Natural killer cell (primary cell): ENCODE data around the gene SLC5A6. TPM values are rescaled to one million over a fixed set of nuclear protein-coding genes. Genes with fewer than 3 reads are reported as not detected.

Source experiments
- ATAC-seq, 3 donors: fragments of 150-1000 bp in 2 of 3; fragments of 200-7000 bp in 1 of 3; cut with Tn5 transposase; 1 replicate in 1 of 3; 2 replicates in 2 of 3; pipeline ENCODE4 v1.10.0; 2021; ENCODE audit warnings: mild to moderate bottlenecking in 2 of 3, moderate library complexity in 2 of 3
- DNase-seq, 2 donors: peaks; one replicate each; pipeline versions ENCODE4 v3.0.0 to v3.0.0-alpha.2; 2013 to 2021; ENCODE audit warnings: mixed read lengths in 1 of 2
- H3K27ac ChIP-seq: one replicate; pipeline ENCODE4 v1.5.1; 2013; ENCODE audit warnings: mild to moderate bottlenecking, low read length
- H3K27me3 ChIP-seq: one replicate; pipeline ENCODE4 v1.6.1; 2013; ENCODE audit warnings: low read length; ENCODE audit not compliant: control insufficient read depth, insufficient read depth
- H3K36me3 ChIP-seq: one replicate; pipeline ENCODE4 v1.6.1; 2013; ENCODE audit warnings: low read length; ENCODE audit not compliant: control insufficient read depth, insufficient read depth
- H3K4me1 ChIP-seq: one replicate; pipeline ENCODE4 v1.6.1; 2013; ENCODE audit warnings: low read length; ENCODE audit not compliant: control insufficient read depth, insufficient read depth
- H3K4me3 ChIP-seq: one replicate; pipeline ENCODE4 v1.5.1; 2013; ENCODE audit warnings: low read length
- H3K9me3 ChIP-seq: one replicate; pipeline ENCODE4 v1.6.1; 2013; ENCODE audit warnings: low read length; ENCODE audit not compliant: control insufficient read depth, insufficient read depth
- H3K27ac Mint-ChIP-seq, 2 donors: one replicate each; pipeline ENCODE4 v1.8.0; 2022; ENCODE audit warnings: mild to moderate bottlenecking in 2 of 2, mixed read lengths in 2 of 2, moderate library complexity in 1 of 2
- H3K27me3 Mint-ChIP-seq, 2 donors: one replicate each; pipeline ENCODE4 v1.8.0; 2022; ENCODE audit warnings: low read depth in 2 of 2, mixed read lengths in 2 of 2
- H3K36me3 Mint-ChIP-seq: one replicate; pipeline ENCODE4 v1.8.0; 2022; ENCODE audit warnings: mixed read lengths
- H3K4me1 Mint-ChIP-seq, 2 donors: one replicate each; pipeline ENCODE4 v1.8.0; 2022; ENCODE audit warnings: mixed read lengths in 2 of 2
- H3K4me3 Mint-ChIP-seq: one replicate; pipeline ENCODE4 v1.8.0; 2022; ENCODE audit warnings: mild to moderate bottlenecking, moderate library complexity, mixed read lengths
- H3K9me3 Mint-ChIP-seq, 2 donors: one replicate each; pipeline ENCODE4 v1.8.0; 2022; ENCODE audit warnings: mixed read lengths in 2 of 2
- WGBS: methylation state at CpG from one replicate; pipeline ENCODE4 v1.1.7; 2013; ENCODE audit warnings: missing lambda C conversion rate; ENCODE audit not compliant: insufficient coverage; 5-methylcytosine and 5-hydroxymethylcytosine counted together
- intact Hi-C: fragments of 100-400 bp; cut with micrococcal nuclease; formaldehyde crosslinking; loops from one replicate; pipeline ENCODE4 v1.14.2; 2022
- total RNA-seq, 4 donors: library from RNA; stranded (reverse); fragments of 120-200 nt in 1 of 4; gene quantifications; one replicate each; pipeline versions ENCODE4 v1.2.3 to v1.2.4, GENCODE V29; 2013 to 2022
- TF ChIP-seq, protein P1 (sequence below): fragments of 200-600 bp; IDR thresholded peaks from one replicate; pipeline ENCODE4 v1.8.0; 2022; ENCODE audit warnings: antibody characterized with exemption

SLC5A6 gene
- total RNA-seq, 3 donors from 2014 or later (not counting 1 experiment from before 2014, with no cell fraction given), result 86.2 to 102 (median 93.7) TPM

- ATAC-seq, result no peak
- peaks cover 34 to 44% of the 10 kb centered on the region in 2 donors for H3K4me1 Mint-ChIP-seq
- 88% methylated on average over 13 of the region's 13 CpGs for WGBS
These were observed 4.5 kb upstream of the SLC5A6 start for GRCh38 chr2:27216416-27217137.

GRCh38 chr2:27214941-27215340 lies 2.9 kb upstream of the SLC5A6 start:
- 100% methylated on average over 3 of the region's 3 CpGs for WGBS
- H3K27ac ChIP-seq, result no peak overlapping the region
- Mint-ChIP-seq H3K9me3 (no peaks in the 10 kb centered on the region), H3K4me3 (no peak overlapping the region), H3K36me3 (no peaks in the 10 kb centered on the region), H3K27ac (no peak overlapping the region), H3K4me1 (peaks cover 34 to 50% of the 10 kb centered on the region in 2 donors), H3K27me3 (no peaks in the 10 kb centered on the region)
- TF ChIP-seq, protein P1, sequence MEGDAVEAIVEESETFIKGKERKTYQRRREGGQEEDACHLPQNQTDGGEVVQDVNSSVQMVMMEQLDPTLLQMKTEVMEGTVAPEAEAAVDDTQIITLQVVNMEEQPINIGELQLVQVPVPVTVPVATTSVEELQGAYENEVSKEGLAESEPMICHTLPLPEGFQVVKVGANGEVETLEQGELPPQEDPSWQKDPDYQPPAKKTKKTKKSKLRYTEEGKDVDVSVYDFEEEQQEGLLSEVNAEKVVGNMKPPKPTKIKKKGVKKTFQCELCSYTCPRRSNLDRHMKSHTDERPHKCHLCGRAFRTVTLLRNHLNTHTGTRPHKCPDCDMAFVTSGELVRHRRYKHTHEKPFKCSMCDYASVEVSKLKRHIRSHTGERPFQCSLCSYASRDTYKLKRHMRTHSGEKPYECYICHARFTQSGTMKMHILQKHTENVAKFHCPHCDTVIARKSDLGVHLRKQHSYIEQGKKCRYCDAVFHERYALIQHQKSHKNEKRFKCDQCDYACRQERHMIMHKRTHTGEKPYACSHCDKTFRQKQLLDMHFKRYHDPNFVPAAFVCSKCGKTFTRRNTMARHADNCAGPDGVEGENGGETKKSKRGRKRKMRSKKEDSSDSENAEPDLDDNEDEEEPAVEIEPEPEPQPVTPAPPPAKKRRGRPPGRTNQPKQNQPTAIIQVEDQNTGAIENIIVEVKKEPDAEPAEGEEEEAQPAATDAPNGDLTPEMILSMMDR, result no peak
- peaks cover 29% of the 10 kb centered on the region for H3K4me1 ChIP-seq
- H3K9me3 ChIP-seq, result no peaks in the 10 kb centered on the region
- DNase-seq, result no peak
- no peak overlapping the region for H3K4me3 ChIP-seq
- intact Hi-C loops, result loop anchor here (5.0 kb wide), 3 partner anchors 128 to 272 kb away; partner anchors contain the start of genes GTF3C2, IFT172 and KHK
- peaks cover 9% of the 10 kb centered on the region for H3K36me3 ChIP-seq
- H3K27me3 ChIP-seq, result no peaks in the 10 kb centered on the region
- no peak for ATAC-seq

More at GRCh38 chr2:27216416-27217137, 4.5 kb upstream of the SLC5A6 start:
- Histone ChIP-seq H3K9me3 (no peaks in the 10 kb centered on the region), H3K27me3 (no peaks in the 10 kb centered on the region), H3K4me3 (peak overlapping the region; percentile 85), H3K4me1 (peaks cover 21% of the 10 kb centered on the region), H3K36me3 (peaks cover 9% of the 10 kb centered on the region), H3K27ac (peak overlapping the region; percentile 72)
- Mint-ChIP-seq H3K36me3 (no peaks in the 10 kb centered on the region), H3K27me3 (no peaks in the 10 kb centered on the region), H3K9me3 (no peaks in the 10 kb centered on the region), H3K27ac (peak overlapping the region; percentile 77 to 90), H3K4me3 (peak overlapping the region; percentile 90)
- intact Hi-C loops, result no loop called here
- no peak for DNase-seq
- TF ChIP-seq, protein P1, result no peak

DNA sequence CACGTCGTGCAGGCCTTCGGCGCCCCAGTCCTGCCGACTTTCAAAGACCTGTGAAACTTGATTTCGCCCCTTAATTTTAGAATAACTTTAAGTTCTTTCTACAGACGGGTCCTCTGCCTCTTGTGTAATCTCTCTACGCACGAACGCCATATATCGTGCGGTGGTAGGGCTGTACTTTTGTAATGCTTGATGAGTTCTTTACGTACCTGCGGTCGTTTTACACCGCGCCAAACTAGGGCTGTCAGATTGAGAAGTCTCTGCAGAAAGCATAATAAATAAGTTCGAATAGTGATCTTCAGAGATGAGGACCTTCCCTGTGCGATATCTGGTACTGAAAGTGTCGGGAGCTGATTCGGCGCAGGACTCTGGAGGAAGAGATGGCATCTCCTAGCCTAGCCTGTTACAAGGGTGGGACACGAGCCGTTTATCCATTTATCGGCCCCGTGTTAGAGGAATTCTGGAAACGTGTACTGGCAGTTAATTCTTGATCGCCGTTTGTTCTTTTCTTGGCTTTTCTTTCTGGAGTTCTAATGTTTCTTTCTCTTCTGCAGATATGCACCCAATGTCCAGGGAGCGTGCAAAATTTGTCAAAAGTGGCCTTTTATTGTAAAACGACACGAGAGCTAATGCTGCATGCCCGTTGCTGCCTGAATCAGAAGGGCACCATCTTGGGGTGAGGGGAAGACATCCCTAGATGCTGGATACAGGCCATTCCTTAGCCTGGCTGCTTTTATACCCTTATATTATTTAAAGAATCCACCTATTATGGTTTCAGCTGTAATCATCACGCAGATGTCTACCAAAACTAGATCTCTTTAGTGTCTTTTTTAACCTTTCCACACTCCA lies 781 bp upstream of the SLC5A6 start:
- 8% methylated on average over 34 of the region's 34 CpGs for WGBS
- no peaks in the 10 kb centered on the region for H3K9me3 Mint-ChIP-seq
- peak overlapping the region; percentile 99 to 100 for H3K27ac Mint-ChIP-seq
- no peaks in the 10 kb centered on the region for H3K36me3 Mint-ChIP-seq
- H3K4me1 Mint-ChIP-seq, result peaks cover 29 to 50% of the 10 kb centered on the region in 2 donors
- Histone ChIP-seq H3K36me3 (peaks cover 20% of the 10 kb centered on the region), H3K4me3 (peak overlapping the region; percentile 81), H3K4me1 (peaks cover 24% of the 10 kb centered on the region), H3K9me3 (no peaks in the 10 kb centered on the region), H3K27me3 (no peaks in the 10 kb centered on the region), H3K27ac (peak overlapping the region; percentile 97)
- ATAC-seq (peak; percentile 46 to 72 (median 56)), DNase-seq (peak in 1 of 2 donors; percentile 90)
- peak overlapping the region; percentile 100 for H3K4me3 Mint-ChIP-seq
- TF ChIP-seq, protein P1, result no peak
- no peaks in the 10 kb centered on the region for H3K27me3 Mint-ChIP-seq
- intact Hi-C loops, result loop anchor here (1.0 to 5.0 kb wide), 4 partner anchors 79 to 274 kb away; partner anchors contain the start of genes GTF3C2, IFT172, KHK and PREB
